Measurements from ENCODE around the gene LCT.
"Not testable (repeated sequence)": the region's sequence is repeated elsewhere in the genome, so short reads cannot be mapped to it uniquely, and the experiment has no call there.

LCT gene

GRCh38 chr2:135836596-135837270, at the start of gene LCT:
Gene LCT (minus strand): TSS chr2:135837184. CDS start chr2:135837169, 15 bp downstream.
- DNase-seq = no peak

GRCh38 chr2:135885709-135886108, 48.7 kb upstream of the LCT start:
- DNase-seq = no peak

DNA sequence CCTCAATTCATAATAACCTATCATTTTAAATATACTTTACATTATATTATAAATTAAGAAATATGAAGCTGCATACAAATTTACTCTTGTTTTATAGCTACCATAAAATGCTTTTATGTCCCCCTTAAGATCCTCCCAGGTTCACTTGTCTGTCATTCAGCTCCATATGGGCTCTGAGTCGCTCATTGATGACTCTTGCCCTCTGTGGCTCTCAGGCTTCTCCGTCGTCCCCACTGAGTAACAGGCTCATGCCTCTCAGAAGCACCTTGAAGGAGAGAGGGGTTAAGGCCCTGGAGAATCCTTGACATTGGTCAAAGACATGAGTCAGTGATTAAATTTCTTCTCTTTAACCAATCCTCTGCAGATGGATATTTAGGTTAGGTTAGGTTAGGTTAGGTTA, 45.4 kb upstream of the LCT start:
- no peak for DNase-seq

DNA sequence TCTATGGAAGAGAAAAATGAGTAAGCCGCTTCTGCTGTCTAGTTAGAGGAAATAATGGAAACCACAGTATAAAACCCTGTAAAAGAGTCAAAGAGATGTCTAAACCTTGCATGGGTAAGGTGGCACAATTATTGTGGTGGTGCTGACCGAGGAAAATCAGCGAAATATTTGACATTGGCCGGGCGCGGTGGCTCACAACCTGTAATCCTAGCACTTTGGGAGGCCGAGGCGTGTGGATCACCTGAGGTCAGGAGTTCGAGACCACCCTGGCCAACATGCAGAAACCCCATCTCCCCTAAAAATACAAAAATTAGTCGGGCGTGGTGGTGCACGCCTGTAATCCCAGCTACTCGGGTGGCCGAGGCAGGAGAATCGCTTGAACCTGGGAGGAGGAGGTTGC, 39.8 kb upstream of the LCT start:
- not testable (repeated sequence) for DNase-seq

DNA sequence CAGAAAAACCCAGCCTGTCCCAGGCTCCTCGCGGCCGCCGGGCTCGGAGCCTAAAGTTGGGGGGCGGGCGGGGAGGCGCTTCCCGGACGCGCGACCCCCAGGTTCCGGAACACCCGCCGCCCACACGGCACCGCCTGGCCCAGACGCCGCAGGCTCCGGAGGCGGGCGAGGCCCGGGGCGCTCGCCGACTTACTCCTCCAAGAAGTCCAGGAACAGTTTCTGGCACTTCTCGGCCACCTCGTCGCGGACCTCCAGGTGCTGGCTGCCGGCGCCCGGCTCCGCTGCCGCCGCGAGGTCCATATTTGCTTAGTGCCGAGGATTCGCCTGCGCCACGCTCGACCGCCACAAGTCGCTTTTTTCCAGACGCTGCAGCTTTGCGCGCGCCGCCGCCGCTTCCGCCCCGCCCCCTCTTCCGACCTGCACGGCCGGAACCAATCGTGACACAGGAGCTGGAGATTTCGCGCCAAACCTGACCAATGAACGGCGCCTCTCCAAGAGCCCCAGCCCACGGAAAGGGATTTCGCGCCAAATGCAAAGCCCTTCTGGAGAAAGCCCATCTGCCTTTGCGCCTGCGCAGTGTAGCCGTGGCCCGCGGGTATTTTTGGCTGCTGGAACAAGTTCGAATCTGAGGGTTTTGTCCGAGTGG, 39.2 kb upstream of the LCT start, which contains the start of gene MCM6:
MCM6 (minus strand) TSS at position 378 of the 646 bp plus-strand sequence; CDS start at position 300, 78 bp downstream.
- peak; percentile 99 for DNase-seq

DNA sequence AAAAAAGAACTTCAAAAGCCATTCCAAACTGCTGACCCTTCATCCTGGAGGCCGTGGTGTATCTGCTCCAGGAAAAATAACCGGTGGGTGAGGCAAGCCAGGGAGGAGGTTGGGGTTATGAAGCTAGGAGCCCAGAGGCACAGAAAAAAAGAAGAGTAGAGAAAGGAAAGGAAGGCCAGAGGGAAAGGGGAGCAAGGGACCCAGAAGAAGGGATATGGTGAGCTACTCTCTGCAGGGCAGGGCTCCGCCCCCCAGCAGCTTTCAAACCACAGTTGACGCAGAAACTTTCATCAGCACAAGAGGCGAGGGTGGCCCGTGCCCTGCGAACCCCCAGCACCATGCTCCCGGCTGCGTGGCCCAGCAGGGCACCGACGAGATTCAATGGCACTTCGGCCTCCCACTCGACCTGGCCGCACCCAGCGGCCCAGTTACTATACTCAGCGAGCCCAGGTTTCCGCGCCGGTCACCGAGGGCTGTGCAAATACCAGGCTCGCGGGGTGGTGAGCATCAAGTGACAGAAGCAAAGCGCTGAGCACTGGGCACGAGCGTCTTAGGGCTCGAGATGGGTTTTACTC, 38.6 kb upstream of the LCT start:
- peak; percentile 72 to 76 for DNase-seq

- no peak for DNase-seq
These were observed 37.9 kb upstream of the LCT start for GRCh38 chr2:135874777-135875365.

GRCh38 chr2:135870571-135870970, 33.6 kb upstream of the LCT start:
- no peak for DNase-seq

GRCh38 chr2:135863233-135863632, 26.2 kb upstream of the LCT start:
- DNase-seq = no peak

- no peak for DNase-seq
These were observed 25.7 kb upstream of the LCT start for GRCh38 chr2:135862718-135863117.

- no peak for DNase-seq
These were observed 16.4 kb upstream of the LCT start for GRCh38 chr2:135853401-135853800.

GRCh38 chr2:135851858-135852257, 14.9 kb upstream of the LCT start:
- DNase-seq = no peak

DNA sequence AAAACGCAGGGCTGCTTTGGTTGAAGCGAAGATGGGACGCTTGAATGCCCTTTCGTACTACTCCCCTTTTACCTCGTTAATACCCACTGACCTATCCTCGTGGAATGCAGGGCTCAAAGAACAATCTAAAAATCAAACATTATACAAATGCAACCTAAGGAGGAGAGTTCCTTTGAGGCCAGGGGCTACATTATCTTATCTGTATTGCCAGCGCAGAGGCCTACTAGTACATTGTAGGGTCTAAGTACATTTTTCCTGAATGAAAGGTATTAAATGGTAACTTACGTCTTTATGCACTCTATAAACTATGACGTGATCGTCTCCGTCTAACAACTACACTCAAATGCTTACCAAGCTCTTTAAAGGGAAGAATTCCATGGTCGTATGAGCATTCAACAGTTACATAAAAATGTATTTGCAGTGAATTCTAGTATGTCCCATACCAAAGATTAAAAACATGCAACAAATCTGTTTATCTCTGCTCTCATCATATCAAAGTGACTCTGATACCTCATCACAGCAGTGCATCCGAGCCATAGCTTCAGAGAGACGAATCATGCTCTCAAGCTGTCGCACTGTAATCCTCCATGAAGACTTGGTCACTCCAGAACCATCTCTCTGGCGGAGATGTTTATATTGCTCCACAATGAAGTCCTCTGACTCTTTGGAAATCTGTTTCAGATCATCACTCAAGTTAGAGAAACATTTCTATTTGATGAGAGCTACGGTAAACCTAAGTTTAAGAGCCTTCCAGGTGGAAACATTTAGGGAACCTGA, 14.1 kb upstream of the LCT start:
- DNase-seq = no peak

DNA sequence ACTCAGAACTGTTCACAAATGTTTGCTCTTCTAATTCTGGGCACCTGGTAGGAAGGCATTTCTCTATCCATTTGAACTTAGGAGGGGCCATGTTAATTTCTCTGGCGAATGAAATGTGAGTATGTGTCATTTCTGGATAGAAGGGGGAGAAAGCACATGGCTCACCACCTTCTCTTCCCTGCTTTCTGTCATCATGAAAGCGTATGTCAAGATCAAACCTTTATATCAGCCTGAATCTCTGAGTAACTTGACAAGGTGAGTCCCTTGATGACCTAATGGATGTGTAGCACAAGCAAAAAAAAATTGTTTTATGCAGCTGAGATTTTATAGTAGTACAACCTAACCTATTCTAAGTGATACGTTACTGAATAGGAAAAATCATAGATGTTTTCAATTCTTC, 12.1 kb upstream of the LCT start:
- no peak for DNase-seq

GRCh38 chr2:135845997-135846396, 9.0 kb upstream of the LCT start:
- no peak for DNase-seq

GRCh38 chr2:135845257-135845656, 8.3 kb upstream of the LCT start:
- no peak for DNase-seq

DNA sequence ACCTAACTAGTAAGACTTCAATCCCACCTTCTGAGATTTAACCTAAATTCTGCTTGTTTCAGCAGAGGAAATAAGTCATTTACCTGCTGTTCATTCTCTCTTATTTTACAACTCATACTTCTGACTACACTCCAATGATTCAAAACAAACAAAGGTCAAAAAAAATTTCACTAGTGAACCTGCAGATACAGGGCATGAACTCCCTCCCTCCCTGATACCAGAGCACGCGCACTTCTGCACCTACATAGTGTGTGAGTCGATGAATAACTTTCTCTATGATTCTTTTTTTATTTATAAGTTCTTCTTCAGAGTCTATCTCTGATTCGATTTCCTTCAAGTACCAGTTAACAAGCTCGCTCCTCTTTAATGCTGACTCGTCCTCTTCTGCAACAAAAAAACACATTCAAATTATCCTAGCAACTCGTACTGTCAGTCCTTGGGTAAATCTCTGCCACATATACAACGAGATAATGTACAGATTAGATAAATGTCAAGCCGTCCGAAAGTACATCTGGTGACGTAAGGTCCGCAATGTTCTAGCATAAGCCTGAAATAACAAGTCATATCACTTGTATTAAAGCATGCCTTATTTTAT, 7.4 kb upstream of the LCT start:
- no peak for DNase-seq

GRCh38 chr2:135843671-135844070, 6.7 kb upstream of the LCT start:
- no peak for DNase-seq

DNA sequence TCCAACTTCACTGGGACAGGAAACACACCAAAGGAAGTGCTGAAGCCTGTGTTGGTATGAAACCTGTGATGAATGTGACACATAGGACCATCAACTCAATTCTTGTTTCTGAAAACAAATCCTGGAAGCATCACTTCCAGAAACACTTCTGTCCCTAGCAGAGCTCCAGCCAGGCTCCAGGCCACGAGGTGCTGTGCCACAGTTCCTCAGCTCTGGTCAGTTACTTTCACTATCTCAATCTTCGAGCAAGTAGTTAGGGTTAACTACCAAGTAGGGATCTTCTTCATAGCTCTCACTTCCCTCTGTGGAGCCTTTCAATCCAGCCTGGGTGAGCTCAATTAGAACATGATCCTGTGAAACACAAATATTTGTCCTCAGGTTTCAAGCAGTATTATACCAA, 3.6 kb upstream of the LCT start:
- no peak for DNase-seq

DNA sequence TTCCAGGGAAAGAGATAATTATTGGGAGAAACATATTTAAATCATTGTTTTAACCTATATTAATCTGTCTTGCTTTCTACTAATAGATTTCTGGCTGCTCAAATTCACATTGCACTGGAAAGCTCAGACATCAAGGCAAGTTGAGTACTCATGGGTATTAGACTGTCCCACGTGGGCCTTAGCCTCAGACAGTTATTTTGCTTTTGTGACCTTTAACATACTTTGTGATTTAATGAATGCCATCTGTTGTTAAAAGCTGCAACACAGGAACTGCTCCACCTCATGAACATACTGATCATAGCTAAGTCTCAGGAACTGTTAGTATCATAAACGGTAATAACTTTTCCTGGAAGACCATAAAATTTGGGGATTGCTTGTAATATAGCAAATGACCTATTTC, 2.7 kb upstream of the LCT start:
- DNase-seq = no peak

- no peak for DNase-seq
These were observed 1.5 kb upstream of the LCT start for GRCh38 chr2:135838502-135838901.

DNA sequence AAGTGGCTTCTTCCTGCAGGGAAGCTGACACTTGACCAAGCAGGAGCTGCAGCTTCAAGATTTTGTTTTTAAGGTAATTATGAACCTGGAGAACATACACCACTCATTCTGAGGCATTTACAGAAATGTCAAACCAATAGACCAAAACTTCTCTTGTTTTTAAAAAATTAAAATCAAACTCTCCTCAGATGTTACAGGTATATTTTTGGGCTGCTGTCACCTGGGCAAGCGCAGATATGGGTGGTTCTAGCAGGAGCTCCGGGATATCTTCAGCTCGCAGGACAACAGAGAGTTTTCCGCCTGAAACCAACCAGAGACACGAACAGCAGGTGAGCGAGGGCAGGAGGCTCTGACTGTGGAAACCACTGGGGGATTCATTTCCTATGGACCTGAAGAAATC, 4.1 kb downstream of the LCT start:
- no peak for DNase-seq
